Tibial nerve (tissue), 4 donors: ENCODE data around the gene KDELR3. TPM values are rescaled to one million over a fixed set of nuclear protein-coding genes. Genes with fewer than 3 reads are reported as not detected.
"Not testable (repeated sequence)": the region's sequence is repeated elsewhere in the genome, so short reads cannot be mapped to it uniquely, and the experiment has no call there.

Experiments used
- DNase-seq, 2 donors: peaks; one replicate each; pipeline ENCODE4 v3.0.0-alpha.2; 2019; ENCODE audit warnings: low spot score in 2 of 2
- H3K27ac ChIP-seq, 4 donors: fragments of 200-600 bp; sonication (generic) in 3 of 4; one replicate each; pipeline ENCODE4 v1.5.1; 2017 to 2019; ENCODE audit warnings: mild to moderate bottlenecking in 1 of 4
- H3K27me3 ChIP-seq, 2 donors: fragments of 200-600 bp; sonication (generic) in 1 of 2; one replicate each; pipeline versions ENCODE4 v1.5.1 to v1.6.0; 2017 to 2019
- H3K36me3 ChIP-seq, 3 donors: fragments of 200-600 bp; sonication (generic); one replicate each; pipeline ENCODE4 v1.5.1; 2018 to 2019
- H3K4me1 ChIP-seq, 4 donors: fragments of 200-600 bp; sonication (generic) in 3 of 4; one replicate each; pipeline ENCODE4 v1.5.1; 2017 to 2019
- H3K4me3 ChIP-seq, 4 donors: fragments of 200-600 bp; sonication (generic) in 3 of 4; one replicate each; pipeline ENCODE4 v1.5.1; 2017 to 2019; ENCODE audit warnings: mild to moderate bottlenecking in 1 of 4, moderate library complexity in 1 of 4
- H3K9me3 ChIP-seq, 4 donors: fragments of 200-600 bp; sonication (generic) in 3 of 4; one replicate each; pipeline ENCODE4 v1.5.1; 2017 to 2019
- EP300 ChIP-seq, 2 donors: sonication (generic); formaldehyde crosslinking; IDR thresholded peaks; one replicate each; pipeline ENCODE4 v1.6.1; 2017; ENCODE audit warnings: antibody characterized with exemption in 2 of 2, mild to moderate bottlenecking in 1 of 2
- POLR2A ChIP-seq, 2 donors: fragments of 450-650 bp; IDR thresholded peaks; one replicate each; pipeline ENCODE4 v1.6.1; 2017; ENCODE audit warnings: antibody characterized with exemption in 2 of 2, mild to moderate bottlenecking in 2 of 2, moderate library complexity in 2 of 2
- WGBS, 2 donors: methylation state at CpG; one replicate each; pipeline ENCODE4 v1.1.5; 2018; 5-methylcytosine and 5-hydroxymethylcytosine counted together
- total RNA-seq, 4 donors: library from RNA; depleted of rRNA; stranded (reverse); fragments of >200 nt; gene quantifications; one replicate each; pipeline ENCODE4 v1.1.0, GENCODE V29; 2016
- TF ChIP-seq, protein P1 (sequence below), 5 experiments: fragments of 200-600 bp in 3 of 5; fragments of 450-650 bp in 2 of 5; sonication (generic) in 3 of 5; IDR thresholded peaks; one replicate each; pipeline ENCODE4 v1.5.1; 2016 to 2019; ENCODE audit warnings: antibody characterized with exemption in 5 of 5, mild to moderate bottlenecking in 3 of 5, moderate library complexity in 2 of 5

KDELR3 gene
- total RNA-seq, 4 donors from 2014 or later, result 6.1 to 18.0 (median 10.6) TPM

DNA sequence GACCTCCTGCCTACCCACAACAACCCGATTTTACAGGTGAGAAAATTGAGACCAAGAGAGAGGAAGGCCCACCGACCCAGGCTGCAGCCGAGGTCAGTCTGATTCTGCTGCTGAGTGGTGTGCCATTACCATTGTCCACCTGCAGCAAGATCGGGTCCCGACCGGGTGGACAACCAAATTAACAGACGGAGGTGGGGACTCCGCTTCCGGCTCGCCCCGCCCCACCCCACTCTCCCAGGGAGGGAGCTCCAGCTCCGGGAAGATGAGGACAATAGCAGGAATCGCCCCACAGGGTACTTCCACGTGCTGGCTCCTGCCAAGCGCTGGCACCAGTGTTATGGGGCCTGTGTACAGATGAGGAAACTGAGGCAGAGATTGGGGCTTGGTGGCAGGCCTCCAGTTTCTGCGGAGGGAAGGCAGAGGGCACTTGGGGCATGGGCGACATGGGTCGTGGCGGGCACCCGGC, 425 bp upstream of the KDELR3 start:
- DNase-seq, result no peak
- Histone ChIP-seq H3K36me3 (no peaks in the 10 kb centered on the region), H3K27ac (peak overlapping the region in 2 of 4 donors; percentile 63 to 84), H3K4me3 (peak overlapping the region; percentile 35 to 68 (median 60)), H3K4me1 (peaks cover 0 to 19% (median 9%) of the 10 kb centered on the region in 4 donors), H3K27me3 (peaks cover 0 to 5% of the 10 kb centered on the region in 2 donors), H3K9me3 (no peaks in the 10 kb centered on the region)
- TF ChIP-seq POLR2A (IDR thresholded peaks at IDR 0.05) (no peak), EP300 (IDR thresholded peaks at IDR 0.05) (no peak)
- TF ChIP-seq, protein P1, sequence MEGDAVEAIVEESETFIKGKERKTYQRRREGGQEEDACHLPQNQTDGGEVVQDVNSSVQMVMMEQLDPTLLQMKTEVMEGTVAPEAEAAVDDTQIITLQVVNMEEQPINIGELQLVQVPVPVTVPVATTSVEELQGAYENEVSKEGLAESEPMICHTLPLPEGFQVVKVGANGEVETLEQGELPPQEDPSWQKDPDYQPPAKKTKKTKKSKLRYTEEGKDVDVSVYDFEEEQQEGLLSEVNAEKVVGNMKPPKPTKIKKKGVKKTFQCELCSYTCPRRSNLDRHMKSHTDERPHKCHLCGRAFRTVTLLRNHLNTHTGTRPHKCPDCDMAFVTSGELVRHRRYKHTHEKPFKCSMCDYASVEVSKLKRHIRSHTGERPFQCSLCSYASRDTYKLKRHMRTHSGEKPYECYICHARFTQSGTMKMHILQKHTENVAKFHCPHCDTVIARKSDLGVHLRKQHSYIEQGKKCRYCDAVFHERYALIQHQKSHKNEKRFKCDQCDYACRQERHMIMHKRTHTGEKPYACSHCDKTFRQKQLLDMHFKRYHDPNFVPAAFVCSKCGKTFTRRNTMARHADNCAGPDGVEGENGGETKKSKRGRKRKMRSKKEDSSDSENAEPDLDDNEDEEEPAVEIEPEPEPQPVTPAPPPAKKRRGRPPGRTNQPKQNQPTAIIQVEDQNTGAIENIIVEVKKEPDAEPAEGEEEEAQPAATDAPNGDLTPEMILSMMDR (IDR thresholded peaks at IDR 0.05), result no peak
- WGBS, 2 donors, result 15 to 24% methylated on average over 14 to 20 of the region's 20 CpGs

DNA sequence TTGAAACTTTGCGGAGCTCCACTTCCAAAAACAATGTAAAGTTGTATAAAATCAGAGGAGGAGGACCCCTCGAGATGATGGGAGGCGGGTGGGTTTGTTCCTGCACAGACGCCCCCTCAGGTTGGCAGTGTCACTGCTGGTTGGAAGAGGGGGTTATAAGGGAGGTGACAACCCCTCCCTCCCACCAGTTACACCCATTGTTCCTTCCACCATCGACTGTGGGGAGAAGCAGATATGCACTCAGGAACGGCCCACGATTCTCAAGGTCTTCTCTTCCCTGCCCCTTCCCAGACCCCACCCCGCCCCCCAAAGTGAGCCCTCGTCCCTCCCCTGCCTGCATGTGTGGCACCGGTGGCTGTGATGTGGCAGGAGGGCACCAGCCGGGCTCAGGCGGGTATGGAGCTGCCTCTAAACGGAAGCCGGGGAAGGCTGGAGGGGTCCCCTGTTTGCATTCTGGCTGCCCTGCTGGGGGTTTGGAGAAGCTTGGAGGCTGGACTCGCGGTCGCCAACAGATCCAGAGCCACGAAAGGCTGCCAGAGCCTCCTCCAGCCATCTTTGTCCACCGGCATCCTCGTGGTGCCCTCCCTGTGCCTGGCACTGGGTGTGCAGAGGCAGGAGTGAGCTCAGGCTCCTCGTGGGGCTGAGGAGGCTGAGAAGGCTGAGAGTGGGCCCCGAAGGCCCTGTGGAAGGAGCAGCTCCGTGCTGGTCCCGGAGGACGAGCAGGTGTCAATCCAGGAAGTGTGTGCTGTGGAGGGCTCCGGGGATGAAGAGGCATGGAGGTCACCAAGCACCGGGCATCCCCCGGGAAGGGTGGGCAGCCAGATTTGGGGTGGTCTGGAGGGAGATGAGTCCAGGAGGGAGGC, 778 bp downstream of the KDELR3 start:
- Histone ChIP-seq H3K4me1 (peaks cover 0 to 19% (median 9%) of the 10 kb centered on the region in 4 donors), H3K27ac (peak overlapping the region in 2 of 4 donors; percentile 63 to 84), H3K9me3 (no peaks in the 10 kb centered on the region), H3K36me3 (no peaks in the 10 kb centered on the region), H3K4me3 (peak overlapping the region; percentile 35 to 68 (median 60)), H3K27me3 (peaks cover 0 to 4% of the 10 kb centered on the region in 2 donors)
- TF ChIP-seq POLR2A (IDR thresholded peaks at IDR 0.05), result no peak
- TF ChIP-seq, protein P1 (IDR thresholded peaks at IDR 0.05), result peak in 1 of 5 experiments; percentile 3
- WGBS, 2 donors, result 41 to 54% methylated on average over 21 to 25 of the region's 28 CpGs
- no peak for DNase-seq

- WGBS, 2 donors, result 87 to 92% methylated on average over 6 of the region's 6 CpGs
- DNase-seq, result no peak
- Histone ChIP-seq H3K36me3 (no peaks in the 10 kb centered on the region), H3K4me1 (peaks cover 0 to 19% (median 9%) of the 10 kb centered on the region in 4 donors), H3K27me3 (no peaks in the 10 kb centered on the region), H3K4me3 (no peak overlapping the region), H3K9me3 (no peaks in the 10 kb centered on the region), H3K27ac (no peak overlapping the region)
- TF ChIP-seq EP300 (IDR thresholded peaks at IDR 0.05), result no peak
- TF ChIP-seq POLR2A (IDR thresholded peaks at IDR 0.05), result no peak
- TF ChIP-seq, protein P1 (IDR thresholded peaks at IDR 0.05), result no peak
Observed at GRCh38 chr22:38469306-38469781, 1.4 kb downstream of the KDELR3 start.

DNA sequence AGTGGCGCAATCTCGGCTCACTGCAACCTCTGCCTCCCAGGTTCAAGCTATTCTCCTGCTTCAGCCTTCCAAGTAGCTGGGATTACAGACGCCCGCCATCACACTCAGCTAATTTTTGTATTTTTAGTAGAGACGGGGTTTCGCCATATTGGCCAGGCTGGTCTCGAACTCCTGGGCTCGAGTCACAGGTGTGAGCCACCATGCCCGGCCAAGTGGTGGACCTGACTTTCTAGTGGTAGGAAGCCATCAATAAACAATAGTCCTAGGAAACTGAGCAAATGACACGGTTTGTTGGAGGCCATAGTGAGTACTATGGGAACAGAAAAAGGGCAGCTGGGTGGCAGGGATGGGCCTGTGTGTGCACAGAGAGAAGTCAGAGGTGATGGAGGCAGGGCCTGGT, 2.3 kb downstream of the KDELR3 start:
- 92% methylated on average over 10 of the region's 10 CpGs for WGBS, 2 donors
- not testable (repeated sequence) for H3K27ac ChIP-seq, H3K27me3 ChIP-seq, H3K9me3 ChIP-seq, H3K4me3 ChIP-seq, H3K36me3 ChIP-seq, DNase-seq
- peaks cover 0 to 19% (median 9%) of the 10 kb centered on the region in 4 donors for H3K4me1 ChIP-seq

DNA sequence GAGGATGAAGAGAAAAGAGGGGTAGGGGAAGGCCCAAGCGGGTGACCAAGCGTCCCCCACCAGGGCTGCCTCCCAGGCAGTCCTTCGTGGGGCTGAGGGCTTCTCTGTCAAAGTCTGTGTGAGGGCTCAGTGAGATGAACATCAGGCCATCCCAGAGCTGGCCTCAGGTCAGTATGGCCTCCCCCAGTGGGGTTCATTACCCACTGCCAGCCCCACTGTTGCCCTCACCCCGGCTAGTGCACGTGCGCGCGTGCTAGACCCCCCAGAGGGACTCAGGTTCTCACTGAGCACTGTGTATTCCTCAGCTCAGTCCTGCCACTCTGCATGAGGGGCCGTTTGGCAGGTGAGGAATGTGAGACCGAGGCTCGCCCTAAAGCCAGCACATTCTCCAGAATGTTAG, 3.3 kb downstream of the KDELR3 start:
- no peak for DNase-seq

More for the DNA sequence above, 3.3 kb downstream of the KDELR3 start:
- Histone ChIP-seq H3K4me1 (peaks cover 0 to 19% (median 9%) of the 10 kb centered on the region in 4 donors), H3K9me3 (no peaks in the 10 kb centered on the region), H3K27me3 (no peaks in the 10 kb centered on the region), H3K36me3 (no peaks in the 10 kb centered on the region), H3K27ac (no peak overlapping the region), H3K4me3 (no peak overlapping the region)
- 78% methylated on average over 5 to 11 of the region's 11 CpGs for WGBS, 2 donors
- TF ChIP-seq, protein P1 (IDR thresholded peaks at IDR 0.05), result no peak
- TF ChIP-seq EP300 (IDR thresholded peaks at IDR 0.05) (no peak), POLR2A (IDR thresholded peaks at IDR 0.05) (no peak)
